Measurements from ENCODE around the gene CARF.
"Not testable (repeated sequence)": the region's sequence is repeated elsewhere in the genome, so short reads cannot be mapped to it uniquely, and the experiment has no call there.

The CARF gene

GRCh38 chr2:202944408-202944807 lies 32.3 kb downstream of the CARF start:
- H3K36me3 ChIP-seq (ENCODE audit: low read length): peaks cover 13% of the 10 kb centered on the region; the same call in 1 of the 2 replicates
- H3F3A ChIP-seq (ENCODE audit: insufficient read depth): no peaks in the 10 kb centered on the region; the same call in 1 of the 2 replicates
- H3K4me2 ChIP-seq (ENCODE audit: low read depth, low read length, poor library complexity, severe bottlenecking): no peak overlapping the region
- no peaks in the 10 kb centered on the region for H4K20me1 ChIP-seq (ENCODE audit: low read depth, low read length)
- no peak overlapping the region for H3K9ac ChIP-seq (ENCODE audit: low read length)
- H2AFZ ChIP-seq (ENCODE audit: low read depth, low read length, severe bottlenecking): no peak overlapping the region
- no peaks in the 10 kb centered on the region for H3K9me3 ChIP-seq (ENCODE audit: insufficient read depth, low read length)
- H3K27ac ChIP-seq (ENCODE audit: low read depth, low read length): no peak overlapping the region
- H3K79me2 ChIP-seq (ENCODE audit: insufficient read depth, low read length): no peaks in the 10 kb centered on the region
- TF ChIP-seq EZH2phosphoT487 (conservative IDR thresholded peaks at IDR 0.05; ENCODE audit: low read length) (no peak), CTCF (IDR thresholded peaks at IDR 0.05; ENCODE audit: insufficient read depth, low read length, poor library complexity, severe bottlenecking) (no peak)
- no peak overlapping the region for H3K4me3 ChIP-seq (ENCODE audit: insufficient read depth, low read length, poor library complexity, severe bottlenecking)
- no peaks in the 10 kb centered on the region for H3K27me3 ChIP-seq (ENCODE audit: low read length)
- no peaks in the 10 kb centered on the region for H3K9me2 ChIP-seq (replicated peaks; ENCODE audit: insufficient read depth, low read length)

GRCh38 chr2:202944816-202945215 lies 32.7 kb downstream of the CARF start:
- H4K20me1 ChIP-seq (ENCODE audit: low read depth, low read length): no peaks in the 10 kb centered on the region
- H3K9me3 ChIP-seq (ENCODE audit: insufficient read depth, low read length): no peaks in the 10 kb centered on the region
- H3K79me2 ChIP-seq (ENCODE audit: insufficient read depth, low read length): no peaks in the 10 kb centered on the region
- no peak overlapping the region for H3K4me2 ChIP-seq (ENCODE audit: low read depth, low read length, poor library complexity, severe bottlenecking)
- H3K9ac ChIP-seq (ENCODE audit: low read length): no peak overlapping the region
- H2AFZ ChIP-seq (ENCODE audit: low read depth, low read length, severe bottlenecking): no peak overlapping the region
- no peaks in the 10 kb centered on the region for H3K27me3 ChIP-seq (ENCODE audit: low read length)
- no peak overlapping the region for H3K4me3 ChIP-seq (ENCODE audit: insufficient read depth, low read length, poor library complexity, severe bottlenecking)
- no peaks in the 10 kb centered on the region for H3K9me2 ChIP-seq (replicated peaks; ENCODE audit: insufficient read depth, low read length)
- H3F3A ChIP-seq (ENCODE audit: insufficient read depth): no peaks in the 10 kb centered on the region; the same call in 1 of the 2 replicates
- no peak overlapping the region for H3K27ac ChIP-seq (ENCODE audit: low read depth, low read length)
- TF ChIP-seq EZH2phosphoT487 (conservative IDR thresholded peaks at IDR 0.05; ENCODE audit: low read length) (no peak), CTCF (IDR thresholded peaks at IDR 0.05; ENCODE audit: insufficient read depth, low read length, poor library complexity, severe bottlenecking) (no peak)
- H3K36me3 ChIP-seq (ENCODE audit: low read length): peaks cover 13% of the 10 kb centered on the region; the same call in 1 of the 2 replicates

- Histone ChIP-seq H3K4me2 (ENCODE audit: low read depth, low read length, poor library complexity, severe bottlenecking) (no peak overlapping the region), H3K36me3 (ENCODE audit: low read length) (peaks cover 13% of the 10 kb centered on the region; the same call in 1 of the 2 replicates), H3K79me2 (ENCODE audit: insufficient read depth, low read length) (no peaks in the 10 kb centered on the region), H3K9me2 (replicated peaks; ENCODE audit: insufficient read depth, low read length) (no peaks in the 10 kb centered on the region), H3K27me3 (ENCODE audit: low read length) (no peaks in the 10 kb centered on the region), H3K9me3 (ENCODE audit: insufficient read depth, low read length) (no peaks in the 10 kb centered on the region), H4K20me1 (ENCODE audit: low read depth, low read length) (no peaks in the 10 kb centered on the region), H3K27ac (ENCODE audit: low read depth, low read length) (no peak overlapping the region), H2AFZ (ENCODE audit: low read depth, low read length, severe bottlenecking) (no peak overlapping the region), H3K4me3 (ENCODE audit: insufficient read depth, low read length, poor library complexity, severe bottlenecking) (no peak overlapping the region), H3K9ac (ENCODE audit: low read length) (no peak overlapping the region), H3F3A (ENCODE audit: insufficient read depth) (no peaks in the 10 kb centered on the region; the same call in 1 of the 2 replicates)
- TF ChIP-seq EZH2phosphoT487 (conservative IDR thresholded peaks at IDR 0.05; ENCODE audit: low read length) (no peak), CTCF (IDR thresholded peaks at IDR 0.05; ENCODE audit: insufficient read depth, low read length, poor library complexity, severe bottlenecking) (no peak)
Measured at GRCh38 chr2:202945497-202945896, 33.4 kb downstream of the CARF start.

- H3F3A ChIP-seq (ENCODE audit: insufficient read depth); H3K9me3 ChIP-seq (ENCODE audit: insufficient read depth, low read length); H3K27me3 ChIP-seq (ENCODE audit: low read length); H2AFZ ChIP-seq (ENCODE audit: low read depth, low read length, severe bottlenecking); H3K4me2 ChIP-seq (ENCODE audit: low read depth, low read length, poor library complexity, severe bottlenecking); H3K9me2 ChIP-seq (replicated peaks; ENCODE audit: insufficient read depth, low read length); H3K79me2 ChIP-seq (ENCODE audit: insufficient read depth, low read length); H3K9ac ChIP-seq (ENCODE audit: low read length); H3K27ac ChIP-seq (ENCODE audit: low read depth, low read length); H4K20me1 ChIP-seq (ENCODE audit: low read depth, low read length); H3K4me3 ChIP-seq (ENCODE audit: insufficient read depth, low read length, poor library complexity, severe bottlenecking): not testable (repeated sequence)
- peaks cover 10% of the 10 kb centered on the region; the same call in 1 of the 2 replicates for H3K36me3 ChIP-seq (ENCODE audit: low read length)
Measured at GRCh38 chr2:202949333-202949732, 37.3 kb downstream of the CARF start.
